Activated CD4-positive, CD25-positive, alpha-beta regulatory T cell treated with anti-CD3 and anti-CD28 coated beads, Interleukin-2, amount 50 U/mL, for 16 hours (primary cell): ENCODE measurements around the gene ZBTB21.
A peak's percentile ranks its signal among the peaks of the same experiment; 100 is the strongest.
"Not testable (repeated sequence)": the region's sequence is repeated elsewhere in the genome, so short reads cannot be mapped to it uniquely, and the experiment has no call there.

Source experiments
- DNase-seq: peaks from one replicate; pipeline ENCODE4 v3.0.0-alpha.2; 2020; ENCODE audit warnings: low read depth, low spot score

ZBTB21 gene

GRCh38 chr21:42019101-42019605 is 9.0 kb upstream of the ZBTB21 start:
- no peak for DNase-seq

GRCh38 chr21:42017022-42017421 is 6.9 kb upstream of the ZBTB21 start:
- no peak for DNase-seq

GRCh38 chr21:42016364-42016985 is 6.3 kb upstream of the ZBTB21 start:
- DNase-seq = no peak

GRCh38 chr21:42013931-42014330 is 3.8 kb upstream of the ZBTB21 start:
- no peak for DNase-seq

- no peak for DNase-seq
These were observed 3.2 kb upstream of the ZBTB21 start for GRCh38 chr21:42013376-42013775.

- DNase-seq = no peak
These were observed 2.7 kb upstream of the ZBTB21 start for GRCh38 chr21:42012763-42013329.

GRCh38 chr21:42012344-42012743 is 2.2 kb upstream of the ZBTB21 start:
- DNase-seq = no peak

- DNase-seq = no peak
These were observed 641 bp upstream of the ZBTB21 start for GRCh38 chr21:42010507-42011495.

- peak; percentile 28 for DNase-seq
These were observed 936 bp downstream of the ZBTB21 start for GRCh38 chr21:42009018-42009830.

- no peak for DNase-seq
These were observed 2.7 kb downstream of the ZBTB21 start for GRCh38 chr21:42007356-42007940.

GRCh38 chr21:42006765-42007164 is 3.4 kb downstream of the ZBTB21 start:
- no peak for DNase-seq

- DNase-seq = no peak
These were observed 5.6 kb downstream of the ZBTB21 start for GRCh38 chr21:42004406-42005199.

GRCh38 chr21:42003051-42003461 is 7.1 kb downstream of the ZBTB21 start:
- DNase-seq = no peak

GRCh38 chr21:42002421-42002958 is 7.7 kb downstream of the ZBTB21 start:
- peak; percentile 55 for DNase-seq

GRCh38 chr21:42001781-42002180 is 8.4 kb downstream of the ZBTB21 start:
- no peak for DNase-seq

- DNase-seq = no peak
These were observed 9.3 kb downstream of the ZBTB21 start for GRCh38 chr21:42000908-42001307.

GRCh38 chr21:41997657-41998056 is 12.5 kb downstream of the ZBTB21 start:
- DNase-seq = no peak

GRCh38 chr21:41995577-41995976 is 14.6 kb downstream of the ZBTB21 start:
- DNase-seq = no peak

GRCh38 chr21:41994613-41995012 is 15.5 kb downstream of the ZBTB21 start:
- DNase-seq = not testable (repeated sequence)

- DNase-seq = no peak
These were observed 16.4 kb downstream of the ZBTB21 start for GRCh38 chr21:41993744-41994143.
